HCEC 1CT (cell line): ENCODE results near the gene CCR5AS.

Experiments
- DNase-seq: peaks from one replicate; pipeline ENCODE4 v3.0.0-alpha.2; 2017

Gene CCR5AS

DNA sequence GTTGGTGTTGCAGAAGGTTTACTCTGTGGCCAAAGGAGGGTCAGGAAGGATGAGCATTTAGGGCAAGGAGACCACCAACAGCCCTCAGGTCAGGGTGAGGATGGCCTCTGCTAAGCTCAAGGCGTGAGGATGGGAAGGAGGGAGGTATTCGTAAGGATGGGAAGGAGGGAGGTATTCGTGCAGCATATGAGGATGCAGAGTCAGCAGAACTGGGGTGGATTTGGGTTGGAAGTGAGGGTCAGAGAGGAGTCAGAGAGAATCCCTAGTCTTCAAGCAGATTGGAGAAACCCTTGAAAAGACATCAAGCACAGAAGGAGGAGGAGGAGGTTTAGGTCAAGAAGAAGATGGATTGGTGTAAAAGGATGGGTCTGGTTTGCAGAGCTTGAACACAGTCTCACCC is 32.1 kb downstream of the CCR5AS start:
- no peak for DNase-seq

GRCh38 chr3:46372492-46373359 is 34.1 kb downstream of the CCR5AS start:
- peak; percentile 60 for DNase-seq

DNA sequence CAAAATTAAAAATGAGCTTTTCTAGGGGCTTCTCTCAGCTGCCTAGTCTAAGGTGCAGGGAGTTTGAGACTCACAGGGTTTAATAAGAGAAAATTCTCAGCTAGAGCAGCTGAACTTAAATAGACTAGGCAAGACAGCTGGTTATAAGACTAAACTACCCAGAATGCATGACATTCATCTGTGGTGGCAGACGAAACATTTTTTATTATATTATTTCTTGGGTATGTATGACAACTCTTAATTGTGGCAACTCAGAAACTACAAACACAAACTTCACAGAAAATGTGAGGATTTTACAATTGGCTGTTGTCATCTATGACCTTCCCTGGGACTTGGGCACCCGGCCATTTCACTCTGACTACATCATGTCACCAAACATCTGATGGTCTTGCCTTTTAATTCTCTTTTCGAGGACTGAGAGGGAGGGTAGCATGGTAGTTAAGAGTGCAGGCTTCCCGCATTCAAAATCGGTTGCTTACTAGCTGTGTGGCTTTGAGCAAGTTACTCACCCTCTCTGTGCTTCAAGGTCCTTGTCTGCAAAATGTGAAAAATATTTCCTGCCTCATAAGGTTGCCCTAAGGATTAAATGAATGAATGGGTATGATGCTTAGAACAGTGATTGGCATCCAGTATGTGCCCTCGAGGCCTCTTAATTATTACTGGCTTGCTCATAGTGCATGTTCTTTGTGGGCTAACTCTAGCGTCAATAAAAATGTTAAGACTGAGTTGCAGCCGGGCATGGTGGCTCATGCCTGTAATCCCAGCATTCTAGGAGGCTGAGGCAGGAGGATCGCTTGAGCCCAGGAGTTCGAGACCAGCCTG is 35.1 kb downstream of the CCR5AS start:
- DNase-seq, result no peak

DNA sequence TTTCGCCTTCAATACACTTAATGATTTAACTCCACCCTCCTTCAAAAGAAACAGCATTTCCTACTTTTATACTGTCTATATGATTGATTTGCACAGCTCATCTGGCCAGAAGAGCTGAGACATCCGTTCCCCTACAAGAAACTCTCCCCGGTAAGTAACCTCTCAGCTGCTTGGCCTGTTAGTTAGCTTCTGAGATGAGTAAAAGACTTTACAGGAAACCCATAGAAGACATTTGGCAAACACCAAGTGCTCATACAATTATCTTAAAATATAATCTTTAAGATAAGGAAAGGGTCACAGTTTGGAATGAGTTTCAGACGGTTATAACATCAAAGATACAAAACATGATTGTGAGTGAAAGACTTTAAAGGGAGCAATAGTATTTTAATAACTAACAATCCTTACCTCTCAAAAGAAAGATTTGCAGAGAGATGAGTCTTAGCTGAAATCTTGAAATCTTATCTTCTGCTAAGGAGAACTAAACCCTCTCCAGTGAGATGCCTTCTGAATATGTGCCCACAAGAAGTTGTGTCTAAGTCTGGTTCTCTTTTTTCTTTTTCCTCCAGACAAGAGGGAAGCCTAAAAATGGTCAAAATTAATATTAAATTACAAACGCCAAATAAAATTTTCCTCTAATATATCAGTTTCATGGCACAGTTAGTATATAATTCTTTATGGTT is 35.9 kb downstream of the CCR5AS start, which contains the start of gene CCR5:
CCR5 (plus strand) TSS at position 108 of the 680 bp plus-strand sequence. CDS start 1,957 bp downstream, outside the sequence.
- DNase-seq, result no peak

- no peak for DNase-seq
Observed at GRCh38 chr3:46369675-46370132, 37.2 kb downstream of the CCR5AS start.

- DNase-seq, result no peak
Observed at GRCh38 chr3:46369151-46369550, 37.7 kb downstream of the CCR5AS start.

- DNase-seq, result peak; percentile 27
Observed at GRCh38 chr3:46368569-46368968, 38.3 kb downstream of the CCR5AS start.

DNA sequence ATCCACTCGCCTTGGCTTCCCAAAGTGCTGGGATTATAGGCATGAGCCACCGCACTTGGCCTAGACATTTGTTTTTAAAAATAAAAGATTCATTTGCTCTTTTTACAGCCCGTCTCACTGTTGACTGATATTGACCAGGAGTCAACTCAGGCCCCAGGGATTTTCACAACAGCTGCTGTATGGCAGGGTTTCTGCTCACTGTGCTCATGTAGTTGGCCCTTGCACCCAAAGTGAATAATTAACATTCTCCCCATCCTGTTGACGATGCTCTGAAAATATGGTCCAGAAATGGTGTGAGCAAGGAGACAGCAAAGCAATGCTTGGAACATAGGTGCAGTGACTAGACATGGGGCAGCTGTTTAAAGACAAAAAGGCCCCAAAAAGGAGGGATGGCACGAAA is 39.1 kb downstream of the CCR5AS start:
- DNase-seq, result no peak

GRCh38 chr3:46365737-46366524 is 40.9 kb downstream of the CCR5AS start:
- DNase-seq, result no peak

GRCh38 chr3:46365041-46365440 is 41.8 kb downstream of the CCR5AS start:
- no peak for DNase-seq

DNA sequence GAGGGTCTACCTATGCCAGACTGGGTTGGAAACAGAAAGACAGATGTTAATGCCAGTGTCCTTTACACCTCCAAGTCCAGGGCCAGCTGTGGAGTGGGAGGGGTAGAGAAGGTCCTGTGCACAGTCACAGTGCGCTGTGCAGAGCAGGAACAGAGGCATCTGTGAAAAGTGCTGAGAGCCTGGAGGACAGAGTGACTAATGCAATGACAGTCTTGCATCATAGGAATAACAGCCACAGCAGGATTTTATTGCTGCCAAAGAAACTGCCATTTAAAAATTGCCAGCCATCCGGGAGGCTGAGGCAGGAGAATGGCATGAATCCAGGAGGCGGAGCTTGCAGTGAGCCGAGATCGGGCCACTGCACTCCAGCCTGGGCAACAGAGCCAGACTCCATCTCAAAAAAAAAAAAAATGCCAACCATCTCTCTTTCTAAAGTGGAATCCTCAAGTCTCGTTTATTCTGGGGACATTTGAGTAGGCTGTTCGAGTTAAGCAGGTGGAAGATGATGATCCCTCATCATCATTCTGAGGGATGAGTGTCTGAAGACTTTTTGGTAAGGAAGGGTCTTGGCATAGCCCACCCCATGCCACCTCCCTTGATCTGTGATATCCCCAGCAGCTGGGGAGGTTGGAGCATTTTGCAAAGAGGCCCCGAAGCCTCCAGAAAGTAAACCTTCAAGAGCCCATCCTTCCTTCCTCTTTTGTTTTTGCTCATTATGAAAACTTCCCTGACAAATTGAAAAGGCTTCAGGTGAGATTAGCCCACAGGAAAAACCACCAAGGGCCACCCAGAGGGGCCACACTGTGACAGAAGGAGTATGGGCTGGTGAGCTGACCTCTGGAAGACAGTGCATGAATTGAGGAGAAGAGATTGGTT is 45.2 kb downstream of the CCR5AS start:
- no peak for DNase-seq

DNA sequence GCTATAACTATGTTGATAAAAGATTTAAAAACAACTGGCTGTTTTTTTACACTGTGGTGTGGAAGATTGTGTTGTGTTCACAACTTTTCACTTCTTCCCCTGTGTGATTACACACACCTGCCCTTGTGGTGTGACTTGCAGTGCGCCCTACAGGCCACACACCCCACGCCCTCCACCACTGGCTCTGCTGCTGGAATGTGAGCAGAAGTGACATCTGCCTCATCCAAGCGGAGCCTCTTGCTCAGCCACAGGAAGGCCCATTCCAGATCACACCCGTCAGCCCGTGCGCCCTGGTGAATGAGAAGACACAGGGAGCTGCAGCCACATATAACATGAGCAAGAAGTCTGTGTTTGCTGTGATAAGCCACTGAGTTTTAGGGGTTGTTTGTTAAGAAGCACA is 46.0 kb downstream of the CCR5AS start:
- no peak for DNase-seq

- DNase-seq, result peak; percentile 50
Observed at GRCh38 chr3:46359733-46360493, 47.0 kb downstream of the CCR5AS start.

DNA sequence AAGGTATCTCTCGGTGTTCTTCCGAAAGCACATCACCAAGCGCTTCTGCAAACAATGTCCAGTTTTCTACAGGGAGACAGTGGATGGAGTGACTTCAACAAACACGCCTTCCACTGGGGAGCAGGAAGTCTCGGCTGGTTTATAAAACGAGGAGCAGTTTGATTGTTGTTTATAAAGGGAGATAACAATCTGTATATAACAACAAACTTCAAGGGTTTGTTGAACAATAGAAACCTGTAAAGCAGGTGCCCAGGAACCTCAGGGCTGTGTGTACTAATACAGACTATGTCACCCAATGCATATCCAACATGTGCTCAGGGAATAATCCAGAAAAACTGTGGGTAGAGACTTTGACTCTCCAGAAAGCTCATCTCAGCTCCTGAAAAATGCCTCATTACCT is 48.4 kb downstream of the CCR5AS start:
- no peak for DNase-seq

DNA sequence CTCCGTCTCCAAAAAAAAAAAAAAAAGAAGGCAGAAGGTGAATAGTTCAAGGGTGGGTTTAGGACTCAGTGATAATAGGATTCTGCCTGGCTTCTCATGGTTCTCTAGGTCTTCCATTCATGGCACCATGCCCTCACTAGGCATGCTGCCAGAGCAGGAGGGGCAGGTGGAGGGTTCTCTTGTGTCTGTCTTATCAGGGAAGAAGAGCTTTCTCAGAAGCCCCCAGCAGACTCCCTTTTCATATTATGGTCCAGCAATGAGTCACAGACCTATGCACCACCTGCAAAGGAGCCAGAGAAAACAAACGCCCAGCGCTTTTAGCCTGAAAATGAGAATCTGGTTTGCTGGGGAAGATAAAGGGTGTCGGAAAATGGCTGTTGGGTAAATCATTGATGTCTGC is 50.0 kb downstream of the CCR5AS start:
- DNase-seq, result no peak

GRCh38 chr3:46356276-46356675 is 50.6 kb downstream of the CCR5AS start:
- DNase-seq, result no peak

GRCh38 chr3:46354984-46355383 is 51.9 kb downstream of the CCR5AS start:
- no peak for DNase-seq

- DNase-seq, result no peak
Observed at GRCh38 chr3:46354478-46354877, 52.4 kb downstream of the CCR5AS start.

- DNase-seq, result no peak
Observed at GRCh38 chr3:46353647-46354410, 53.0 kb downstream of the CCR5AS start, which contains the start of gene CCR2. Gene CCR2 (plus strand): TSS chr3:46354111. CDS start chr3:46357528, 3,417 bp downstream.

GRCh38 chr3:46353090-46353489 is 53.8 kb downstream of the CCR5AS start:
- DNase-seq, result no peak
